Sigmoid colon (tissue), 4 donors: ENCODE results near the gene CCS.

Experiments used
- EP300 ChIP-seq, 4 donors: sonication (generic); formaldehyde crosslinking; IDR thresholded peaks; one replicate each; pipeline ENCODE4 v1.6.1; 2017; ENCODE audit warnings: antibody characterized with exemption in 4 of 4
- POLR2A ChIP-seq, 2 donors: fragments of 450-650 bp; IDR thresholded peaks; one replicate each; pipeline ENCODE4 v1.6.1; 2016; ENCODE audit warnings: antibody characterized with exemption in 2 of 2, mild to moderate bottlenecking in 2 of 2, moderate library complexity in 2 of 2
- POLR2AphosphoS5 ChIP-seq, 4 donors: sonication (generic); formaldehyde crosslinking; IDR thresholded peaks; one replicate each; pipeline ENCODE4 v1.6.1; 2017; ENCODE audit warnings: antibody characterized with exemption in 4 of 4
- TF ChIP-seq, protein P1 (sequence below), 4 experiments: fragments of 450-650 bp in 3 of 4; fragments of 200-600 bp in 1 of 4; IDR thresholded peaks; one replicate each; pipeline ENCODE4 v1.5.1; 2016 to 2019; ENCODE audit warnings: antibody characterized with exemption in 4 of 4, mild to moderate bottlenecking in 3 of 4, moderate library complexity in 2 of 4

DNA sequence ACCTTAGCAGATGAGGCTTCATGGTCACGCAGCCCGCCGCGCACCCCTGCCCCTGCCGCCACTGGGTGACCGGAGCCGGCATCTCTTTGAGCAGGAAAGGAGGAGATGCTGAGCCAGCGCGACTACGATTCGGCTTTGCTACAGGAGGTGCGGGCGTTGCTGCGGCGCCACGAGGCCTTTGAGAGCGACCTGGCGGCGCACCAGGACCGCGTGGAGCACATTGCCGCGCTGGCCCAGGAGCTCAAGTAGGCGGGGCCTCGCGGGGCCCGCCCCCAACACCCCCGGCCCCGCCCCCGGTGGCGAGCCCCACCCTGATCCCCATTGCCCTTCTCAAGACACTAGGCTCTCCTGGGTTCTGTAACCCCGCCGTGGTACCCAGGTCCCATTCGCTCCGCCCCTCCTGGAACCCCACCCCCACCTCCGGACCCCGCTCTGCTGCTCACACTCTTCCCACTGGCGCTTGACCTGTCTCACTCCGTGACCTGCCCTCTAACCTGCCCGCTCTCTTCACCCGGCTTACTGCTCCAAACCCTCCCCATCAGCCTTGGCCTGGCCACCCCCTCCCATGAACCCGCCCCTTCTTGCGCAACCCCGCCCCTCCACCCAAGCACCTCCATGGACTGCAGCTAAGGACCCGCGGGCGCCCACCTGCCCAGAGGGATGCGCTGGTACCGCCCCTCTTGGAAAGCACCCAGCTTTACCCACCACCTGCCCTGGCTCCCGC, 33.7 kb upstream of the CCS start:
- TF ChIP-seq, protein P1, sequence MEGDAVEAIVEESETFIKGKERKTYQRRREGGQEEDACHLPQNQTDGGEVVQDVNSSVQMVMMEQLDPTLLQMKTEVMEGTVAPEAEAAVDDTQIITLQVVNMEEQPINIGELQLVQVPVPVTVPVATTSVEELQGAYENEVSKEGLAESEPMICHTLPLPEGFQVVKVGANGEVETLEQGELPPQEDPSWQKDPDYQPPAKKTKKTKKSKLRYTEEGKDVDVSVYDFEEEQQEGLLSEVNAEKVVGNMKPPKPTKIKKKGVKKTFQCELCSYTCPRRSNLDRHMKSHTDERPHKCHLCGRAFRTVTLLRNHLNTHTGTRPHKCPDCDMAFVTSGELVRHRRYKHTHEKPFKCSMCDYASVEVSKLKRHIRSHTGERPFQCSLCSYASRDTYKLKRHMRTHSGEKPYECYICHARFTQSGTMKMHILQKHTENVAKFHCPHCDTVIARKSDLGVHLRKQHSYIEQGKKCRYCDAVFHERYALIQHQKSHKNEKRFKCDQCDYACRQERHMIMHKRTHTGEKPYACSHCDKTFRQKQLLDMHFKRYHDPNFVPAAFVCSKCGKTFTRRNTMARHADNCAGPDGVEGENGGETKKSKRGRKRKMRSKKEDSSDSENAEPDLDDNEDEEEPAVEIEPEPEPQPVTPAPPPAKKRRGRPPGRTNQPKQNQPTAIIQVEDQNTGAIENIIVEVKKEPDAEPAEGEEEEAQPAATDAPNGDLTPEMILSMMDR (IDR thresholded peaks at IDR 0.05): no peak
- TF ChIP-seq EP300 (IDR thresholded peaks at IDR 0.05) (no peak), POLR2A (IDR thresholded peaks at IDR 0.05) (no peak), POLR2AphosphoS5 (IDR thresholded peaks at IDR 0.05) (no peak)
